Measurements from ENCODE around the gene NUP62CL.

NUP62CL gene

GRCh38 chrX:107135049-107135964 is 70.9 kb downstream of the NUP62CL start:
- DNase-seq (ENCODE audit: extremely low read depth, low read depth): no peak
- TF ChIP-seq, protein P1, sequence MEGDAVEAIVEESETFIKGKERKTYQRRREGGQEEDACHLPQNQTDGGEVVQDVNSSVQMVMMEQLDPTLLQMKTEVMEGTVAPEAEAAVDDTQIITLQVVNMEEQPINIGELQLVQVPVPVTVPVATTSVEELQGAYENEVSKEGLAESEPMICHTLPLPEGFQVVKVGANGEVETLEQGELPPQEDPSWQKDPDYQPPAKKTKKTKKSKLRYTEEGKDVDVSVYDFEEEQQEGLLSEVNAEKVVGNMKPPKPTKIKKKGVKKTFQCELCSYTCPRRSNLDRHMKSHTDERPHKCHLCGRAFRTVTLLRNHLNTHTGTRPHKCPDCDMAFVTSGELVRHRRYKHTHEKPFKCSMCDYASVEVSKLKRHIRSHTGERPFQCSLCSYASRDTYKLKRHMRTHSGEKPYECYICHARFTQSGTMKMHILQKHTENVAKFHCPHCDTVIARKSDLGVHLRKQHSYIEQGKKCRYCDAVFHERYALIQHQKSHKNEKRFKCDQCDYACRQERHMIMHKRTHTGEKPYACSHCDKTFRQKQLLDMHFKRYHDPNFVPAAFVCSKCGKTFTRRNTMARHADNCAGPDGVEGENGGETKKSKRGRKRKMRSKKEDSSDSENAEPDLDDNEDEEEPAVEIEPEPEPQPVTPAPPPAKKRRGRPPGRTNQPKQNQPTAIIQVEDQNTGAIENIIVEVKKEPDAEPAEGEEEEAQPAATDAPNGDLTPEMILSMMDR (IDR thresholded peaks at IDR 0.05; ENCODE audit: low read depth, low read length): no peak

DNA sequence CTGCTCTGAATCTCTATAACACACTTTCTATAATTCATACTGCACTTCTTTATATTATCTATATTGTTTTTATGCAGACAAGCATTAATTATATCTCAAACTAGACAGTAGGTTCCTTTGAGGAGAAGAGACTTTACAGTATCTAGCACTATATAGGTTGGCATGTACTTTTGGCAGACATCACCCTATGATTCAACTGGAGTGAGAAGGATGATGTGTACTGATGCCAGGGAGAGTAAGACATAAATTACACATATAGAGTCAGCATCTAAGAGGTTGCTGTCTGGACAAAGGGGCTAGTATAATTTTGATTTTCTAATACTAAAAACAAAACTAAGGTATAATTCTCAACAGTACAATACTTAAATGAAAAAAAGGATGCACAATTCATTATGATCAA is 82.5 kb downstream of the NUP62CL start:
- no peak for DNase-seq (ENCODE audit: extremely low read depth, low read depth)
- TF ChIP-seq, protein P1 (IDR thresholded peaks at IDR 0.05; ENCODE audit: low read depth, low read length): no peak

DNA sequence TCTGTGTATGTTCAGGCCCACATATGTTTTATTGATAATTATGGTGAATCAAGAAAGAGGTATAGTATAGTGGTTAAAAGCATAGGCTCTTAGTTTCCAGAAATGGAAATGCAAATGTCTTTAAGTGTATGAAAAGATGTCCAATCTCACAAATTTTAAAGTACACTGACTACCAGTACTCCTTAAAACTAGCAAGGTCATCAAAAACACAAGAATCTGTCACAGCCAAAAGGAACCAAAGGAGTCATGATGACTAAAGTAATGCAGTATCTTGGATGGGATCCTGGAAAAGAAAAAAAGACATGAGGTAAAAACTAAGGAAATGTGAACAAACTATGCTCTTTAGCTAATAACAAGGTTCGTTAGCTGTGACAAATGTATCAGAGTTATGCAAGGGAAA is 87.0 kb downstream of the NUP62CL start:
- no peak for DNase-seq (ENCODE audit: extremely low read depth, low read depth)
- TF ChIP-seq, protein P1 (IDR thresholded peaks at IDR 0.05; ENCODE audit: low read depth, low read length): no peak

- TF ChIP-seq, protein P1 (IDR thresholded peaks at IDR 0.05; ENCODE audit: low read depth, low read length): no peak
- peak; percentile 50 for DNase-seq (ENCODE audit: extremely low read depth, low read depth)
These were observed 87.7 kb downstream of the NUP62CL start, which contains the start of gene RBM41 for GRCh38 chrX:107118322-107119147. Gene RBM41, minus strand, starts transcription at chrX:107118822. Its CDS starts 49 bp downstream, at chrX:107118773.

- TF ChIP-seq, protein P1 (IDR thresholded peaks at IDR 0.05; ENCODE audit: low read depth, low read length): no peak
These were observed 88.3 kb downstream of the NUP62CL start for GRCh38 chrX:107117993-107118321.

GRCh38 chrX:107107459-107107858 is 98.8 kb downstream of the NUP62CL start:
- DNase-seq (ENCODE audit: extremely low read depth, low read depth): no peak
- TF ChIP-seq, protein P1 (IDR thresholded peaks at IDR 0.05; ENCODE audit: low read depth, low read length): no peak

More at GRCh38 chrX:107117993-107118321, 88.3 kb downstream of the NUP62CL start:
- no peak for DNase-seq (ENCODE audit: extremely low read depth, low read depth)

DNA sequence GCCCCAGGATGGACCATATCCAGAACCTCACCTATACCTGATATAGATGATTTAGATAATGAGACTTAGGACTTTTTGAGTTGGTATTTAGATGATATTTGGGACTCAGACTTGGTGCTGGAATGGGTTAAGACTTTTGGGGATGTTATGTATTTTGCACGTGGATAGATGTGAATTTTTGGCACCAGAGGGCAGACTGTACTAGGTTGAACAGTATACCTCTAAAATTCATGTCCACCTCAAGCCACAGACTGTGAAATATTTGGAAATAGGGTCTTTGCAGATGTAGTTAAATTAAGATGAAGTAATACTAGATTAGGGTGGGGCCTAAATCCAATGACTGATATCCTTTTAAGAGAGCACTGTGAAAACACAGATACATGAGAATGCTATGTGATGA is 103.3 kb downstream of the NUP62CL start:
- no peak for DNase-seq (ENCODE audit: extremely low read depth, low read depth)
- TF ChIP-seq, protein P1 (IDR thresholded peaks at IDR 0.05; ENCODE audit: low read depth, low read length): no peak; the same call in 1 of the 2 replicates

Data from AG09319 (cell line).